Measurements from ENCODE around the gene SPAG5. TPM values are rescaled to one million over a fixed set of nuclear protein-coding genes. Genes with fewer than 3 reads are reported as not detected.
A peak's percentile ranks its signal among the peaks of the same experiment; 100 is the strongest.

The SPAG5 gene
- total and polyA plus RNA-seq, 11 donors = 0.39 to 11.6 (median 1.2) TPM

DNA sequence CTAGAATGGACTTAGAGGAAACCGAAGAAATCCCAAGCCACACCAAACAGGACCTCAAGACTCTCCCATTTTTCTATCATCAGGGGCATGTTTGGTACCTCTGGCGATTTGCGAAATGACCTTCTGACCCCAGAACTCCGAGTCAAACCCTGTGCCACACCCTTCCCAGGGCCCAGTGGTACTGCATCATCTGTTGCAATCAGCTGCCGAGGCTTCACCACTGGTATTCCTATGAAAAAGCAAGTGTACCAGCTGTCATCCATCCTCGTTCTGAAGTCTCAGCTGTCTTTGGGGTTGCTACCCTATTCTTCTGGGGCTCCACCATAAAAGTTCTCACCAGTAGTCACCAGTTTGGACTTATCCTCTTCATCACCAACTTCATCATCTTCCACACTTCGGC lies 17.5 kb upstream of the SPAG5 start:
- no peak for TF ChIP-seq POLR2A (IDR thresholded peaks at IDR 0.05)
- TF ChIP-seq, protein P1, sequence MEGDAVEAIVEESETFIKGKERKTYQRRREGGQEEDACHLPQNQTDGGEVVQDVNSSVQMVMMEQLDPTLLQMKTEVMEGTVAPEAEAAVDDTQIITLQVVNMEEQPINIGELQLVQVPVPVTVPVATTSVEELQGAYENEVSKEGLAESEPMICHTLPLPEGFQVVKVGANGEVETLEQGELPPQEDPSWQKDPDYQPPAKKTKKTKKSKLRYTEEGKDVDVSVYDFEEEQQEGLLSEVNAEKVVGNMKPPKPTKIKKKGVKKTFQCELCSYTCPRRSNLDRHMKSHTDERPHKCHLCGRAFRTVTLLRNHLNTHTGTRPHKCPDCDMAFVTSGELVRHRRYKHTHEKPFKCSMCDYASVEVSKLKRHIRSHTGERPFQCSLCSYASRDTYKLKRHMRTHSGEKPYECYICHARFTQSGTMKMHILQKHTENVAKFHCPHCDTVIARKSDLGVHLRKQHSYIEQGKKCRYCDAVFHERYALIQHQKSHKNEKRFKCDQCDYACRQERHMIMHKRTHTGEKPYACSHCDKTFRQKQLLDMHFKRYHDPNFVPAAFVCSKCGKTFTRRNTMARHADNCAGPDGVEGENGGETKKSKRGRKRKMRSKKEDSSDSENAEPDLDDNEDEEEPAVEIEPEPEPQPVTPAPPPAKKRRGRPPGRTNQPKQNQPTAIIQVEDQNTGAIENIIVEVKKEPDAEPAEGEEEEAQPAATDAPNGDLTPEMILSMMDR (IDR thresholded peaks at IDR 0.05) = no peak
- Histone ChIP-seq H3K36me3 (peaks cover 0 to 100% (median 77%) of the 10 kb centered on the region in 9 donors), H3K4me3 (no peak overlapping the region), H3K27me3 (no peaks in the 10 kb centered on the region), H3K27ac (no peak overlapping the region), H3K4me1 (no peaks in the 10 kb centered on the region), H3K9me3 (no peaks in the 10 kb centered on the region)
- ATAC-seq (no peak), DNase-seq (no peak)
- WGBS, 4 donors = 82 to 91% (median 84%) methylated on average over 7 of the region's 7 CpGs
- intact Hi-C loops (cut with DNase I) = loop anchor here in 1 of 10 donors (10.0 kb wide), 1 partner anchor 71 kb away; no protein-coding TSS in a partner anchor

DNA sequence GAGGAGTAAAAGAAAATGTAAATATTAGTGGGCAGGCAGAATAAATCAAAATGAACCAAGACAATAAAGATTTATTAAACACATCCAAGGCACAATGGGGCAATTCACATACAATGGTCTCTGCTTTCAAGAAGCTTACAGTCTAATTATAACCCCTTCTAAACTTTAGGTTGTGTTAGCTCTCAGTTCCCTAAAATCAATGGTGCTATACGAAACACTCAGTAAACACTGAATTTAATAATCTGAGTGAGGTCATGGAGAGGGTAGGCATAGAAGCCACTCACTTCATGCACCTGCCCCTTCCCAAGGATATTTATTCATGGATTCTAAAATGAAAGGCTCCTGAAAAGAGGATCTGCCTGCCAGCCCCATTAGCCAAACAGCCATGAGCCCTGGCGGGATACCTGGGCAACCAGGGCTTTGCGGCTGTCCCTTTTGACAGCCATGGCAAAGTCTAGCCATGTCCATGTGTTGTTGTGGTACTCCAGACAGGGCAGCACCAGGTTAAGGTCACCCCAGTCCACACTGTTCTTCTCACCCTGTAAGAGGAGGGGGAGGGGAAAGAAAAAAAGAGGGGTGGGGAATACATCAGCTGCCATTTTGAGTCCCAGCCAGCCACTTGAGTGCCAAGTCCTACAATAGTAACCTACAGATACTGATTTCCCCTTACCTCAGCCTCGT lies 16.6 kb upstream of the SPAG5 start:
- H3K27ac ChIP-seq = no peak overlapping the region
- H3K4me3 ChIP-seq = no peak overlapping the region
- DNase-seq (no peak), ATAC-seq (peak in 2 of 4 donors; percentile 8 to 28)
- H3K9me3 ChIP-seq = no peaks in the 10 kb centered on the region
- intact Hi-C loops (cut with DNase I) = loop anchor here in 1 of 10 donors (10.0 kb wide), 1 partner anchor 71 kb away; no protein-coding TSS in a partner anchor
- H3K36me3 ChIP-seq = peaks cover 0 to 100% (median 68%) of the 10 kb centered on the region in 9 donors
- H3K27me3 ChIP-seq = no peaks in the 10 kb centered on the region
- TF ChIP-seq POLR2A (IDR thresholded peaks at IDR 0.05) = no peak
- no peaks in the 10 kb centered on the region for H3K4me1 ChIP-seq
- WGBS, 4 donors = 78 to 86% (median 83%) methylated on average over 4 of the region's 4 CpGs

DNA sequence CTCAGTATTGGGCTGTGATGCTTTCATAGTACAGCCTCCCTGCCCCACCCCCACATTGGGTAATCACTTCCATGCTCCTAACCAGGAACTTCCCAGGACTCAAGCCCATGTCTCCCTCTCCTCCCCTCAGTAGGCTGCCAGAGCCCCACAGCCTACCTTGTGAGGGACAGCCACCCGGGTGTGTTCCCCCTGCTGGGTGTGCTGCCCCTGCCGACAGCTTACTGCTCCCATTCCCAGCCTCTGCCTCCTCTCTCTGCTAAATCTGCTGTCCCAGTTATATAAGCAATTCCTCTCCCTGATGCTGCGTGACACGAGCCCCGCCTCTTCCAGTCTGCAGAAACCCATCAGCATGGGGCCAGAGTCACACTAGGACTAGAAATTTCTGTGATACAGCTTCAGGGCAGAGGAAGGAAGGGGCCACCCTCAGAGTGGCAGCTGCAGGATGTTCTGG lies 15.1 kb upstream of the SPAG5 start, which contains the start of gene RSKR:
Gene RSKR, minus strand, starts transcription at position 255 of the 451 bp plus-strand sequence. Its CDS starts 24 bp downstream, at position 231.
- ATAC-seq = peak in 1 of 4 donors; percentile 7
- Histone ChIP-seq H3K27ac (no peak within 1 kb of the TSS), H3K9me3 (no peaks in the 10 kb centered on the region), H3K4me1 (no peaks in the 10 kb centered on the region), H3K4me3 (no peak within 1 kb of the TSS), H3K36me3 (peaks cover 0 to 97% (median 57%) of the 10 kb centered on the region in 9 donors), H3K27me3 (no peaks in the 10 kb centered on the region)
- 69 to 80% (median 76%) methylated on average over 5 of the region's 5 CpGs for WGBS, 4 donors
- no peak for DNase-seq
- intact Hi-C loops (cut with DNase I) = loop anchor here (1.0 to 10.0 kb wide), 9 partner anchors 62 to 122 kb away; partner anchors contain the start of gene UNC119 (in 2 of the 10)
- TF ChIP-seq, protein P1 (IDR thresholded peaks at IDR 0.05) = no peak
- TF ChIP-seq POLR2A (IDR thresholded peaks at IDR 0.05) = no peak

DNA sequence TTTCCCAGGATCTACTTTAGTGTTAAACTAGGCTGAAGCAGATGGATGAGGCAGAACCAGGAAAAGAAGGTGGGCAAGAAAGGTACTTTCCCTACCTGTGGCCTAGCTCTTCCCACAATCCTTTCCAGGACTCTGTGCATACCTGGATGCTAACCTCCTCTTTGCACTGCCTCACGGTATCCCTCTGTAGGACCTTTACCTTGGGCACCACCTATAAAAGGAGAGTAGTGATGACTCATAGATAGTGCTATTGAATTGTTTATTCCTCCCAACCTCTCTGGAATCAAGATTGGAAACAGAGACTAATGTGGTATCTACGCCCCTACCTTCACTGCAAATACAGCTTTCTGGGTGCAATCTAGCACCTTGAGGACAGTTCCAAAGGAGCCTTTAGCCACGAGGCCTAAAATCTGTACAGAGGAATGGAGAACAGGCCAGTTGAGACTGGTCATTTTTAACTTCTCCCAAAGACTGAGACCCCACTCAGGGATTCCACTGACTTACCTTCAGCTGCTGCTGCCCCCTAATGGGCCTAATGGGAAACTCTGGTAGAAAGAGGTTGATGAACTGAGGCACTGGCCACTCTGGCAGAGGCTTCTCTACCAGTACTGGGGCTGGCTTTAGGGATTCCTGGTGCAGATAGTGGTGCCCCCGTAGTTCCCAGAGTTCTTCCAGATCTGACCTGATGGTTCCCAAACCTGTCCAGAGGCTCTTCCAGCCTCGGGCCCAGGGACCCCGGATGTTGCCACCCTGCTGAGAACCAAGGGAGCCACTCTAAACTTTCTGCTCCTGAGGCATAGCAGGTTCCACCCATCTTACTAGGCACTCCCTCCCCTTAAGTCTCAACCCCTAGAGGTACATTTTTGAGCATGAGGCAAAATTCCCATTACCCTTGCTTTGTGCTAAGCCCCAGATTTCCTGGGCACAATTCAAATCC lies 14.4 kb upstream of the SPAG5 start:
- DNase-seq (no peak), ATAC-seq (peak; percentile 12 to 60 (median 42))
- Histone ChIP-seq H3K4me1 (no peaks in the 10 kb centered on the region), H3K4me3 (no peak overlapping the region), H3K27me3 (no peaks in the 10 kb centered on the region), H3K27ac (no peak overlapping the region), H3K36me3 (peaks cover 0 to 95% (median 49%) of the 10 kb centered on the region in 9 donors), H3K9me3 (no peaks in the 10 kb centered on the region)
- 68 to 83% (median 82%) methylated on average over 5 to 6 of the region's 6 CpGs for WGBS, 4 donors
- intact Hi-C loops (cut with DNase I) = loop anchor here (1.0 to 10.0 kb wide), 9 partner anchors 61 to 121 kb away; partner anchors contain the start of gene UNC119 (in 2 of the 10)
- TF ChIP-seq, protein P1 (IDR thresholded peaks at IDR 0.05) = peak; percentile 52 to 79 (median 68)
- no peak for TF ChIP-seq POLR2A (IDR thresholded peaks at IDR 0.05)

All from heart left ventricle (tissue), 16 donors.